Measurements from ENCODE around the gene LSG1. TPM values are rescaled to one million over a fixed set of nuclear protein-coding genes. Genes with fewer than 3 reads are reported as not detected.

Gene LSG1
- total RNA-seq, 1 donor from 2014 or later: 20.4 TPM

DNA sequence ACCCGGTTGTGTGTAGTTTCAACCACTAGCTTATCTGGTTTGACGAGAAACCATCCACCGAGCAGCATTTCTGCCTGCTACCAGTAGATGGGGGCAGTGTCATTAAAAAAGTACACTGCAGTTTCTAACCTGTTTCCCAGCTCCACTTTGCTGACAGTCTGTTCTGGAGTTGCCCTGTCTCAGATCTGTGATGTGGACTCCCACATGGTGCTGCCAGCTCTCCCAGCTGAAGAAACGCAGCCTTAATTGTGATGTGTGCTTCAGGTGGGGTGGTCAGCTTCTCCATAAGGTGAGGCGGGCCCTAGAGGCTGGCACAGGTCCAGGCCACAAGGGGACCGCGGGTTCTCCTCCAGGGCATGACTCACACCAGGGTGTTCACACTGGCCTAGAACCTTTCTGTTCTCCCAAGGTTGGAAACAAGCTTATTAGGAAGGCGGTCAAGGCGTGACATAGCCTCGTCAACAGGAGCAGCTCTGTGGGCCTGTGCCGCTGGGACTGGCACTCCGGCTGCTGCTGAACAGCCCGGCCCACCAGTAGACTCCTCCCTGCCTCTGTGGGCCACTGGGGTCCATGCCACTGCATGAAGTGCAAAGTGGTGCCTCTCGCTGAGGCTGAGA, 10.8 kb upstream of the LSG1 start:
- Mint-ChIP-seq H3K36me3 (ENCODE audit: low read depth) (no peaks in the 10 kb centered on the region), H3K4me1 (ENCODE audit: low read depth) (peaks cover 26% of the 10 kb centered on the region), H3K27ac (ENCODE audit: unreplicated experiment) (peak overlapping the region; percentile 86), H3K9me3 (ENCODE audit: low read depth) (no peaks in the 10 kb centered on the region), H3K27me3 (ENCODE audit: low read depth) (peaks cover 3% of the 10 kb centered on the region), H3K4me3 (ENCODE audit: unreplicated experiment) (no peak overlapping the region)
- no peak for DNase-seq (ENCODE audit: low spot score)
- TF ChIP-seq, protein P1, sequence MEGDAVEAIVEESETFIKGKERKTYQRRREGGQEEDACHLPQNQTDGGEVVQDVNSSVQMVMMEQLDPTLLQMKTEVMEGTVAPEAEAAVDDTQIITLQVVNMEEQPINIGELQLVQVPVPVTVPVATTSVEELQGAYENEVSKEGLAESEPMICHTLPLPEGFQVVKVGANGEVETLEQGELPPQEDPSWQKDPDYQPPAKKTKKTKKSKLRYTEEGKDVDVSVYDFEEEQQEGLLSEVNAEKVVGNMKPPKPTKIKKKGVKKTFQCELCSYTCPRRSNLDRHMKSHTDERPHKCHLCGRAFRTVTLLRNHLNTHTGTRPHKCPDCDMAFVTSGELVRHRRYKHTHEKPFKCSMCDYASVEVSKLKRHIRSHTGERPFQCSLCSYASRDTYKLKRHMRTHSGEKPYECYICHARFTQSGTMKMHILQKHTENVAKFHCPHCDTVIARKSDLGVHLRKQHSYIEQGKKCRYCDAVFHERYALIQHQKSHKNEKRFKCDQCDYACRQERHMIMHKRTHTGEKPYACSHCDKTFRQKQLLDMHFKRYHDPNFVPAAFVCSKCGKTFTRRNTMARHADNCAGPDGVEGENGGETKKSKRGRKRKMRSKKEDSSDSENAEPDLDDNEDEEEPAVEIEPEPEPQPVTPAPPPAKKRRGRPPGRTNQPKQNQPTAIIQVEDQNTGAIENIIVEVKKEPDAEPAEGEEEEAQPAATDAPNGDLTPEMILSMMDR (IDR thresholded peaks at IDR 0.05): peak; percentile 97

DNA sequence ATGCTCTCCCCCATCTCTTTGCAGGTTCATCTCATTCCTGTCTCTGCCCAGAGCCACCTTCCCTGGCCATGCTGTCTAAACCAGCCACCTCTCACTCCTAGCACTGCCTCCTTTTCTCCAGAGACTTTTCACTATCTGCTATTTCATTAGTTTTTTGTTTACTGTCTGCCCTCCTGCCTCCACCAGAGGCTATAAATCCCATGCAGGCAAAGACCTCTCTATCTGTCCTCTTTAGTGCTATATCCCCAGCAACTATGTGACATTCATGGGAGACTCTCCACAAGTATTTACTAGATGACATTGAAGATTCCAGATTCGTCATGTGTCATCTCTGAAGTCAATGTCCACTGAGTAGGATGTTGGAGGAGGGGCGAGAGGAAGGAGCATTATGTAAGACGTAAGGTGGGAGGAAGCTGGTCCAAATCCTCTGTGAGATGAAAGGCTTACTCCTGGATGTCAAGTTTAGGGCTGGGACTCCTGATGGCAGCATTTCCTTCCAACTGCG, 10.2 kb upstream of the LSG1 start:
- no peak for DNase-seq (ENCODE audit: low spot score)
- H3K9me3 Mint-ChIP-seq (ENCODE audit: low read depth): no peaks in the 10 kb centered on the region
- H3K4me1 Mint-ChIP-seq (ENCODE audit: low read depth): peaks cover 23% of the 10 kb centered on the region
- H3K4me3 Mint-ChIP-seq (ENCODE audit: unreplicated experiment): no peak overlapping the region
- TF ChIP-seq, protein P1 (IDR thresholded peaks at IDR 0.05): no peak
- H3K27me3 Mint-ChIP-seq (ENCODE audit: low read depth): peaks cover 3% of the 10 kb centered on the region
- H3K27ac Mint-ChIP-seq (ENCODE audit: unreplicated experiment): no peak overlapping the region
- H3K36me3 Mint-ChIP-seq (ENCODE audit: low read depth): no peaks in the 10 kb centered on the region

DNA sequence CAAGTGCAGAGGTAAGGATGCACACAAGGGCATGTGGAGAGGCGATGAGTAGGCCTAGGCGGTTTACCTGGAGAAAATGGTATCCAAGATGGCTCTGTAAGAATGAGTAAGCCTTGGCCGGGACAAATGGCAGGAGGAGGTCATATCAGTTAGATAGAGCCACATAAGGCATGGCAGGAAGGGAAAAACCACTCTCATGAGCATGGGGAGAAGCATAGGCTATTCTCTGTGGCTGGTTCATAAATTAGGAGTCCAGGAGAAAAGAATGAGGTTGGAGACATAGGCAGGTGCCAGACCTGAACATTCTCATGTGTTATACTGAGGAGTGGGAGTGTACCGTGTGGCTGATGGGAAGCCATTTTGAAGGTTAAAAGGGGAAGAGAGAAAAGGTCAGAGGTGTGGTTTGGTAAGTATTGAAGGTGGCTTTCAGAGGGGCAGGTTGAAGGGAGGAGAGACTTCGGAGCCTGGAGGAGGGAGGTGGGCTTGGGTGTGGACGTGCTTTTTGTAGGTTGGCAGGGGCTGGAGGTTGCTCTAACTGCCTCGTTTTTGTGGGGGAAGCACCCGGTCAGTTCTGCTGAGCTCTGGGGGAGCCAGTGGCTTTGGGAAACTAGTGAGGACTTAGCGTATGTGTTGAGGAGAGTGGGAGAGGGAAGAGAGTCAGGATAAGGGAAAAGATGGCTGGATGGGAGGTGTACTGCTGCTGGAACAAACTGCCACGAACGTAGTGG, 9.1 kb upstream of the LSG1 start:
- peaks cover 23% of the 10 kb centered on the region for H3K4me1 Mint-ChIP-seq (ENCODE audit: low read depth)
- no peak overlapping the region for H3K27ac Mint-ChIP-seq (ENCODE audit: unreplicated experiment)
- H3K4me3 Mint-ChIP-seq (ENCODE audit: unreplicated experiment): no peak overlapping the region
- TF ChIP-seq, protein P1 (IDR thresholded peaks at IDR 0.05): no peak
- no peaks in the 10 kb centered on the region for H3K9me3 Mint-ChIP-seq (ENCODE audit: low read depth)
- no peaks in the 10 kb centered on the region for H3K36me3 Mint-ChIP-seq (ENCODE audit: low read depth)
- H3K27me3 Mint-ChIP-seq (ENCODE audit: low read depth): peaks cover 5% of the 10 kb centered on the region
- no peak for DNase-seq (ENCODE audit: low spot score)

GRCh38 chr3:194676471-194676870, 4.5 kb upstream of the LSG1 start:
- peaks cover 7% of the 10 kb centered on the region for H3K27me3 Mint-ChIP-seq (ENCODE audit: low read depth)
- no peaks in the 10 kb centered on the region for H3K9me3 Mint-ChIP-seq (ENCODE audit: low read depth)
- no peak overlapping the region for H3K4me3 Mint-ChIP-seq (ENCODE audit: unreplicated experiment)
- H3K36me3 Mint-ChIP-seq (ENCODE audit: low read depth): no peaks in the 10 kb centered on the region
- no peak for DNase-seq (ENCODE audit: low spot score)
- no peak overlapping the region for H3K27ac Mint-ChIP-seq (ENCODE audit: unreplicated experiment)
- TF ChIP-seq, protein P1 (IDR thresholded peaks at IDR 0.05): no peak
- H3K4me1 Mint-ChIP-seq (ENCODE audit: low read depth): peaks cover 3% of the 10 kb centered on the region

GRCh38 chr3:194675680-194676079, 3.7 kb upstream of the LSG1 start:
- Mint-ChIP-seq H3K9me3 (ENCODE audit: low read depth) (no peaks in the 10 kb centered on the region), H3K4me1 (ENCODE audit: low read depth) (peaks cover 9% of the 10 kb centered on the region), H3K36me3 (ENCODE audit: low read depth) (no peaks in the 10 kb centered on the region), H3K27ac (ENCODE audit: unreplicated experiment) (peak overlapping the region; percentile 38), H3K4me3 (ENCODE audit: unreplicated experiment) (no peak overlapping the region), H3K27me3 (ENCODE audit: low read depth) (peaks cover 5% of the 10 kb centered on the region)
- DNase-seq (ENCODE audit: low spot score): no peak
- TF ChIP-seq, protein P1 (IDR thresholded peaks at IDR 0.05): no peak

All from chondrocyte (in vitro differentiated cells).